Thymus (tissue), 11 donors: Measurements from ENCODE around the gene CDHR2. TPM values are rescaled to one million over a fixed set of nuclear protein-coding genes. Genes with fewer than 3 reads are reported as not detected.

Experiments
- DNase-seq, 9 donors: peaks; one replicate each; pipeline ENCODE4 v3.0.0-alpha.2; 2013; ENCODE audit warnings: low spot score in 9 of 9, low read depth in 6 of 9, missing footprints in 1 of 9
- H3K27ac ChIP-seq, 2 donors: one replicate each; pipeline ENCODE4 v1.5.1; 2013; ENCODE audit warnings: control low read depth in 1 of 2, low read depth in 1 of 2, low read length in 1 of 2, mild to moderate bottlenecking in 1 of 2, moderate library complexity in 1 of 2
- H3K27me3 ChIP-seq, 2 donors: one replicate each; pipeline ENCODE4 v1.5.1; 2013; ENCODE audit warnings: low read length in 1 of 2; ENCODE audit not compliant: control insufficient read depth in 2 of 2, insufficient read depth in 1 of 2
- H3K36me3 ChIP-seq, 2 donors: one replicate each; pipeline ENCODE4 v1.5.1; 2013; ENCODE audit warnings: low read length in 1 of 2, mild to moderate bottlenecking in 1 of 2, moderate library complexity in 1 of 2; ENCODE audit not compliant: control insufficient read depth in 2 of 2, insufficient read depth in 2 of 2
- H3K4me1 ChIP-seq, 2 donors: one replicate each; pipeline ENCODE4 v1.5.1; 2013; ENCODE audit warnings: low read length in 2 of 2; ENCODE audit not compliant: control insufficient read depth in 2 of 2, insufficient read depth in 2 of 2
- H3K4me3 ChIP-seq, 2 donors: one replicate each; pipeline ENCODE4 v1.5.1; 2013; ENCODE audit warnings: low read length in 2 of 2, control low read depth in 1 of 2, mild to moderate bottlenecking in 1 of 2
- H3K9me3 ChIP-seq, 2 donors: one replicate each; pipeline ENCODE4 v1.5.1; 2013; ENCODE audit warnings: low read length in 1 of 2, mild to moderate bottlenecking in 1 of 2; ENCODE audit not compliant: control insufficient read depth in 2 of 2, insufficient read depth in 1 of 2
- WGBS: extraction: QIAGEN DNeasy Blood & Tissue Kit; methylation state at CpG from one replicate; pipeline ENCODE4 v1.1.7; 2013; 5-methylcytosine and 5-hydroxymethylcytosine counted together
- polyA plus RNA-seq: library from polyadenylated mRNA; stranded (reverse); fragments of 200-250 nt; gene quantifications from one replicate; pipeline ENCODE4 v1.2.3, GENCODE V29; 2013
- total RNA-seq: library from RNA; stranded (reverse); fragments of 120-200 nt; gene quantifications from one replicate; pipeline ENCODE4 v1.2.4, GENCODE V29; 2013
- donor health status: healthy.

CDHR2 gene
- total and polyA plus RNA-seq, 2 donors = 0.07 to 0.33 TPM

- Histone ChIP-seq H3K36me3 (no peaks in the 10 kb centered on the region), H3K4me3 (no peak overlapping the region), H3K27me3 (peaks cover 46 to 96% of the 10 kb centered on the region in 2 donors), H3K4me1 (peaks cover 0 to 4% of the 10 kb centered on the region in 2 donors), H3K9me3 (peaks cover 0 to 6% of the 10 kb centered on the region in 2 donors), H3K27ac (no peak overlapping the region)
- 66% methylated on average over 13 of the region's 13 CpGs for whole genome bisulfite sequencing
- no peak for DNase-seq
Observed at GRCh38 chr5:176628406-176629228, 79.5 kb downstream of the CDHR2 start.

GRCh38 chr5:176629317-176629852 is 80.2 kb downstream of the CDHR2 start:
- no peak overlapping the region for H3K4me3 ChIP-seq

GRCh38 chr5:176629853-176630680 is 80.9 kb downstream of the CDHR2 start, which contains the start of the genes EIF4E1B and SNCB:
Gene EIF4E1B (plus strand): TSS chr5:176630675. CDS start chr5:176642788, 12,113 bp downstream.
Gene SNCB (minus strand): TSS chr5:176630534. CDS start chr5:176629654, 880 bp downstream.
- peak in 3 of 9 donors; percentile 28 to 49 (median 37) for DNase-seq
- peak within 1 kb of the TSS in 1 of 2 donors; percentile 18 for H3K4me3 ChIP-seq
- peaks cover 0 to 6% of the 10 kb centered on the region in 2 donors for H3K9me3 ChIP-seq
- no peak within 1 kb of the TSS for H3K27ac ChIP-seq
- WGBS = 2% methylated on average over 94 of the region's 94 CpGs
- no peaks in the 10 kb centered on the region for H3K36me3 ChIP-seq
- H3K27me3 ChIP-seq = peaks cover 48 to 97% of the 10 kb centered on the region in 2 donors
- peaks cover 0 to 4% of the 10 kb centered on the region in 2 donors for H3K4me1 ChIP-seq

More at GRCh38 chr5:176629317-176629852, 80.2 kb downstream of the CDHR2 start:
- Histone ChIP-seq H3K9me3 (peaks cover 0 to 6% of the 10 kb centered on the region in 2 donors), H3K27ac (no peak overlapping the region), H3K36me3 (no peaks in the 10 kb centered on the region), H3K4me1 (peaks cover 0 to 4% of the 10 kb centered on the region in 2 donors), H3K27me3 (peaks cover 46 to 97% of the 10 kb centered on the region in 2 donors)
- DNase-seq = no peak
- 11% methylated on average over 34 of the region's 34 CpGs for WGBS

- peak overlapping the region in 1 of 2 donors; percentile 18 for H3K4me3 ChIP-seq
- 10% methylated on average over 20 of the region's 20 CpGs for WGBS
Observed at GRCh38 chr5:176630681-176631222, 81.6 kb downstream of the CDHR2 start.

GRCh38 chr5:176631383-176632200 is 82.5 kb downstream of the CDHR2 start:
- Histone ChIP-seq H3K27me3 (peaks cover 44 to 95% of the 10 kb centered on the region in 2 donors), H3K9me3 (peaks cover 0 to 6% of the 10 kb centered on the region in 2 donors), H3K4me1 (peaks cover 0 to 4% of the 10 kb centered on the region in 2 donors), H3K36me3 (no peaks in the 10 kb centered on the region), H3K4me3 (no peak overlapping the region), H3K27ac (no peak overlapping the region)
- 77% methylated on average over 7 of the region's 7 CpGs for whole genome bisulfite sequencing
- DNase-seq = no peak

More at GRCh38 chr5:176630681-176631222, 81.6 kb downstream of the CDHR2 start:
- Histone ChIP-seq H3K9me3 (peaks cover 0 to 6% of the 10 kb centered on the region in 2 donors), H3K36me3 (no peaks in the 10 kb centered on the region), H3K4me1 (peaks cover 0 to 4% of the 10 kb centered on the region in 2 donors), H3K27ac (no peak overlapping the region), H3K27me3 (peaks cover 48 to 96% of the 10 kb centered on the region in 2 donors)
- no peak for DNase-seq

GRCh38 chr5:176632745-176633144 is 83.6 kb downstream of the CDHR2 start:
- peaks cover 41 to 91% of the 10 kb centered on the region in 2 donors for H3K27me3 ChIP-seq
- no peak for DNase-seq

GRCh38 chr5:176633598-176633997 is 84.5 kb downstream of the CDHR2 start:
- WGBS = 22% methylated on average over 6 of the region's 6 CpGs

More at GRCh38 chr5:176632745-176633144, 83.6 kb downstream of the CDHR2 start:
- Histone ChIP-seq H3K36me3 (no peaks in the 10 kb centered on the region), H3K4me3 (no peak overlapping the region), H3K4me1 (peaks cover 0 to 4% of the 10 kb centered on the region in 2 donors), H3K9me3 (peaks cover 0 to 6% of the 10 kb centered on the region in 2 donors), H3K27ac (no peak overlapping the region)
- WGBS = 86% methylated on average over 2 of the region's 2 CpGs

GRCh38 chr5:176636426-176636825 is 87.3 kb downstream of the CDHR2 start:
- no peaks in the 10 kb centered on the region for H3K36me3 ChIP-seq
- 79% methylated on average over 9 of the region's 9 CpGs for WGBS
- H3K4me3 ChIP-seq = no peak overlapping the region

More at GRCh38 chr5:176633598-176633997, 84.5 kb downstream of the CDHR2 start:
- Histone ChIP-seq H3K27me3 (peaks cover 39 to 89% of the 10 kb centered on the region in 2 donors), H3K4me3 (no peak overlapping the region), H3K9me3 (peaks cover 0 to 6% of the 10 kb centered on the region in 2 donors), H3K36me3 (no peaks in the 10 kb centered on the region), H3K4me1 (peaks cover 0 to 4% of the 10 kb centered on the region in 2 donors), H3K27ac (no peak overlapping the region)
- DNase-seq = no peak

More at GRCh38 chr5:176636426-176636825, 87.3 kb downstream of the CDHR2 start:
- H3K4me1 ChIP-seq = no peaks in the 10 kb centered on the region
- H3K27ac ChIP-seq = no peak overlapping the region
- peaks cover 11 to 63% of the 10 kb centered on the region in 2 donors for H3K27me3 ChIP-seq
- DNase-seq = no peak
- H3K9me3 ChIP-seq = no peaks in the 10 kb centered on the region
